HepG2 (cell line): ENCODE data around the gene ACOT6.

Source experiments
- FOXK2 ChIP-seq: fragments of 450-650 bp; IDR thresholded peaks from 2 replicates; pipeline ENCODE4 v1.6.1; 2016
- SUZ12 ChIP-seq: fragments of 150-350 bp; IDR thresholded peaks from 2 replicates; pipeline ENCODE4 v1.6.1; 2014; ENCODE audit warnings: low read depth, low read length
- YEATS2 ChIP-seq: sonication (generic); formaldehyde crosslinking; IDR thresholded peaks from 2 replicates; pipeline ENCODE4 v1.4.0; 2020; ENCODE audit warnings: missing genetic modification reagents, borderline replicate concordance
- ZNF761 ChIP-seq: sonication (generic); formaldehyde crosslinking; conservative IDR thresholded peaks from 2 replicates; pipeline ENCODE4 v1.4.0; 2020; ENCODE audit warnings: mild to moderate bottlenecking, missing genetic modification reagents

DNA sequence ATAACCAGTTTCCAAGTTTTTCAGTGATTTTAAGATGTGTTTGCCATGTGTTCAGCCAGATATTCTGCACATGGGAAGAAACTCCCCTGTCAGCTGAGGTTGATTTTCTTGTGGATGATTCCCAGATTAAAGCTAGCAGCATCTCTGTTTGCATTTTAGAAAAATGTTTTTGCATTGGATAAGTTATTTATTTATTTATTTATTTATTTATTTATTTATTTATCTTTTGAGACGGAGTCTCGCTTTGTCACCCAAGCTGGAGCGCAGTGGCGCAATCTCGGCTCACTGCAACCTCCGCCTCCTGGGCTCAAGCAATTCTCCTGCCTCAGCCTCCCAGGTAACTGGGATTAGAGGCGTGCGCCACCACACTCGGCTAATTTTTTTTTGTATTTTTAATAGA lies 17.8 kb upstream of the ACOT6 start:
- no peak for TF ChIP-seq YEATS2 (CRISPR knock-in tag)
- TF ChIP-seq ZNF761 (CRISPR knock-in tag), result no peak
- no peak for TF ChIP-seq SUZ12
- no peak for TF ChIP-seq FOXK2
